ENCODE results near the gene VDR. TPM values are rescaled to one million over a fixed set of nuclear protein-coding genes. Genes with fewer than 3 reads are reported as not detected.

The VDR gene
- total RNA-seq, 1 experiment from 2014 or later: 9.5 TPM

DNA sequence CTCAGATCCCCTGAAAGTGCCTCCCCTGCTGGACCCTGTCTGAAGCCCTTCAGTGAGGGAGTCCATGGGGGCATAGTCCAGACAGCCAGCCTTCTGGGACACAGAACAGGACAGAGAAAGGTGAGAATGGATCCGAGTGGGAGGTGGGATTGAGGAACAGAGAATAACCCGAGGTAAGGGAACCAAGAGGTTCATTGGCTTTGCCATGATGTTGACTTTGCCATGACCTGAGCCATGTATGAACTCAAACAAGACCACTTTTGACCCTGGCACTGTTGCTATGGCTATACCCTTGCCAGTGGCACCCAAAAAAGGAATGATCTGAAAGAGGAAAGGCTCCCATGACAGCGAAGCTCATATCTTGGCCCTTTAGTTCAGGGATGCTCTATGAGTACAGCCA, 22.6 kb upstream of the VDR start:
- Histone ChIP-seq H3K4me3 (replicated peaks in 1 of 2; ENCODE audit: low read depth in 1 of 2, low read length in 2 of 2) (no peak overlapping the region), H3K9ac (ENCODE audit: low read length) (no peak overlapping the region), H3K4me2 (ENCODE audit: low read length) (no peak overlapping the region), H2AFZ (ENCODE audit: low read depth, low read length, poor library complexity, severe bottlenecking) (no peak overlapping the region), H3K9me2 (ENCODE audit: insufficient read depth) (no peaks in the 10 kb centered on the region), H4K20me1 (ENCODE audit: insufficient read depth) (no peaks in the 10 kb centered on the region), H3K4me1 (ENCODE audit: control insufficient read depth in 1 of 2, insufficient read depth in 2 of 2, low read length in 2 of 2) (no peaks in the 10 kb centered on the region), H3K27me3 (ENCODE audit: insufficient read depth, low read length) (peaks cover 5% of the 10 kb centered on the region; the same call in 1 of the 2 replicates), H3K9me3 (ENCODE audit: control insufficient read depth in 1 of 2, insufficient read depth in 1 of 2, low read depth in 1 of 2, low read length in 2 of 2) (no peaks in the 10 kb centered on the region), H3K79me2 (ENCODE audit: insufficient read depth, low read length) (no peaks in the 10 kb centered on the region), H3K36me3 (ENCODE audit: control insufficient read depth in 1 of 2, insufficient read depth in 2 of 2, low read length in 2 of 2) (no peaks in the 10 kb centered on the region), H3K27ac (ENCODE audit: low read depth, low read length) (no peak overlapping the region)
- BruUV-seq (replicated peaks): no TSS peak
- TF ChIP-seq FOSL1 (IDR thresholded peaks at IDR 0.05; ENCODE audit: low read depth) (no peak), POLR2AphosphoS5 (IDR thresholded peaks at IDR 0.05; ENCODE audit: low read depth, low read length) (no peak), EZH2 (IDR thresholded peaks at IDR 0.05) (no peak), SP1 (IDR thresholded peaks at IDR 0.05; ENCODE audit: low read depth) (no peak), CBX3 (IDR thresholded peaks at IDR 0.05; ENCODE audit: low read depth) (no peak), TCF7L2 (IDR thresholded peaks at IDR 0.05; ENCODE audit: borderline replicate concordance, extremely low read depth, insufficient read depth, insufficient read length) (no peak), EZH2phosphoT487 (IDR thresholded peaks at IDR 0.05; ENCODE audit: borderline replicate concordance) (no peak), SRF (IDR thresholded peaks at IDR 0.05; ENCODE audit: low read depth) (no peak), CEBPB (IDR thresholded peaks at IDR 0.05; ENCODE audit: low read depth) (no peak), EGR1 (IDR thresholded peaks at IDR 0.05; ENCODE audit: low read depth) (no peak), SIN3A (IDR thresholded peaks at IDR 0.05; ENCODE audit: low read depth) (no peak), RAD21 (IDR thresholded peaks at IDR 0.05; ENCODE audit: low read depth) (no peak), ZFX (IDR thresholded peaks at IDR 0.05) (no peak)
- TF ChIP-seq, protein P1, sequence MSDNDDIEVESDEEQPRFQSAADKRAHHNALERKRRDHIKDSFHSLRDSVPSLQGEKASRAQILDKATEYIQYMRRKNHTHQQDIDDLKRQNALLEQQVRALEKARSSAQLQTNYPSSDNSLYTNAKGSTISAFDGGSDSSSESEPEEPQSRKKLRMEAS (IDR thresholded peaks at IDR 0.05): no peak
- TF ChIP-seq, protein P2, sequence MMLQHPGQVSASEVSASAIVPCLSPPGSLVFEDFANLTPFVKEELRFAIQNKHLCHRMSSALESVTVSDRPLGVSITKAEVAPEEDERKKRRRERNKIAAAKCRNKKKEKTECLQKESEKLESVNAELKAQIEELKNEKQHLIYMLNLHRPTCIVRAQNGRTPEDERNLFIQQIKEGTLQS (IDR thresholded peaks at IDR 0.05): no peak
- TF ChIP-seq, protein P3, sequence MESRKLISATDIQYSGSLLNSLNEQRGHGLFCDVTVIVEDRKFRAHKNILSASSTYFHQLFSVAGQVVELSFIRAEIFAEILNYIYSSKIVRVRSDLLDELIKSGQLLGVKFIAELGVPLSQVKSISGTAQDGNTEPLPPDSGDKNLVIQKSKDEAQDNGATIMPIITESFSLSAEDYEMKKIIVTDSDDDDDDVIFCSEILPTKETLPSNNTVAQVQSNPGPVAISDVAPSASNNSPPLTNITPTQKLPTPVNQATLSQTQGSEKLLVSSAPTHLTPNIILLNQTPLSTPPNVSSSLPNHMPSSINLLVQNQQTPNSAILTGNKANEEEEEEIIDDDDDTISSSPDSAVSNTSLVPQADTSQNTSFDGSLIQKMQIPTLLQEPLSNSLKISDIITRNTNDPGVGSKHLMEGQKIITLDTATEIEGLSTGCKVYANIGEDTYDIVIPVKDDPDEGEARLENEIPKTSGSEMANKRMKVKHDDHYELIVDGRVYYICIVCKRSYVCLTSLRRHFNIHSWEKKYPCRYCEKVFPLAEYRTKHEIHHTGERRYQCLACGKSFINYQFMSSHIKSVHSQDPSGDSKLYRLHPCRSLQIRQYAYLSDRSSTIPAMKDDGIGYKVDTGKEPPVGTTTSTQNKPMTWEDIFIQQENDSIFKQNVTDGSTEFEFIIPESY (IDR thresholded peaks at IDR 0.05; ENCODE audit: extremely low read depth, insufficient replicate concordance, low read length): no peak
- TF ChIP-seq, protein P4, sequence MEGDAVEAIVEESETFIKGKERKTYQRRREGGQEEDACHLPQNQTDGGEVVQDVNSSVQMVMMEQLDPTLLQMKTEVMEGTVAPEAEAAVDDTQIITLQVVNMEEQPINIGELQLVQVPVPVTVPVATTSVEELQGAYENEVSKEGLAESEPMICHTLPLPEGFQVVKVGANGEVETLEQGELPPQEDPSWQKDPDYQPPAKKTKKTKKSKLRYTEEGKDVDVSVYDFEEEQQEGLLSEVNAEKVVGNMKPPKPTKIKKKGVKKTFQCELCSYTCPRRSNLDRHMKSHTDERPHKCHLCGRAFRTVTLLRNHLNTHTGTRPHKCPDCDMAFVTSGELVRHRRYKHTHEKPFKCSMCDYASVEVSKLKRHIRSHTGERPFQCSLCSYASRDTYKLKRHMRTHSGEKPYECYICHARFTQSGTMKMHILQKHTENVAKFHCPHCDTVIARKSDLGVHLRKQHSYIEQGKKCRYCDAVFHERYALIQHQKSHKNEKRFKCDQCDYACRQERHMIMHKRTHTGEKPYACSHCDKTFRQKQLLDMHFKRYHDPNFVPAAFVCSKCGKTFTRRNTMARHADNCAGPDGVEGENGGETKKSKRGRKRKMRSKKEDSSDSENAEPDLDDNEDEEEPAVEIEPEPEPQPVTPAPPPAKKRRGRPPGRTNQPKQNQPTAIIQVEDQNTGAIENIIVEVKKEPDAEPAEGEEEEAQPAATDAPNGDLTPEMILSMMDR (IDR thresholded peaks at IDR 0.05 in 2 of 3, conservative IDR thresholded peaks at IDR 0.05 in 1 of 3; ENCODE audit: borderline replicate concordance in 1 of 3, insufficient read depth in 1 of 3, low read depth in 2 of 3, low read length in 2 of 3): no peak
- TF ChIP-seq, protein P5, sequence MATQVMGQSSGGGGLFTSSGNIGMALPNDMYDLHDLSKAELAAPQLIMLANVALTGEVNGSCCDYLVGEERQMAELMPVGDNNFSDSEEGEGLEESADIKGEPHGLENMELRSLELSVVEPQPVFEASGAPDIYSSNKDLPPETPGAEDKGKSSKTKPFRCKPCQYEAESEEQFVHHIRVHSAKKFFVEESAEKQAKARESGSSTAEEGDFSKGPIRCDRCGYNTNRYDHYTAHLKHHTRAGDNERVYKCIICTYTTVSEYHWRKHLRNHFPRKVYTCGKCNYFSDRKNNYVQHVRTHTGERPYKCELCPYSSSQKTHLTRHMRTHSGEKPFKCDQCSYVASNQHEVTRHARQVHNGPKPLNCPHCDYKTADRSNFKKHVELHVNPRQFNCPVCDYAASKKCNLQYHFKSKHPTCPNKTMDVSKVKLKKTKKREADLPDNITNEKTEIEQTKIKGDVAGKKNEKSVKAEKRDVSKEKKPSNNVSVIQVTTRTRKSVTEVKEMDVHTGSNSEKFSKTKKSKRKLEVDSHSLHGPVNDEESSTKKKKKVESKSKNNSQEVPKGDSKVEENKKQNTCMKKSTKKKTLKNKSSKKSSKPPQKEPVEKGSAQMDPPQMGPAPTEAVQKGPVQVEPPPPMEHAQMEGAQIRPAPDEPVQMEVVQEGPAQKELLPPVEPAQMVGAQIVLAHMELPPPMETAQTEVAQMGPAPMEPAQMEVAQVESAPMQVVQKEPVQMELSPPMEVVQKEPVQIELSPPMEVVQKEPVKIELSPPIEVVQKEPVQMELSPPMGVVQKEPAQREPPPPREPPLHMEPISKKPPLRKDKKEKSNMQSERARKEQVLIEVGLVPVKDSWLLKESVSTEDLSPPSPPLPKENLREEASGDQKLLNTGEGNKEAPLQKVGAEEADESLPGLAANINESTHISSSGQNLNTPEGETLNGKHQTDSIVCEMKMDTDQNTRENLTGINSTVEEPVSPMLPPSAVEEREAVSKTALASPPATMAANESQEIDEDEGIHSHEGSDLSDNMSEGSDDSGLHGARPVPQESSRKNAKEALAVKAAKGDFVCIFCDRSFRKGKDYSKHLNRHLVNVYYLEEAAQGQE (IDR thresholded peaks at IDR 0.05; ENCODE audit: low read depth): no peak
- DNase-seq (ENCODE audit: low read depth, low spot score) (no peak), ATAC-seq (no peak)
- POLR2A ChIA-PET: interaction anchor here (1.3 kb wide), 1 partner anchor 22 kb away, joined by 3 read pairs; the partner anchor contains the start of gene VDR
- RAD21 ChIA-PET (ENCODE audit: low non-redundant PET in 1 of 2, low total read pairs in 2 of 2, uncharacterized antibody in 2 of 2, unreplicated experiment in 2 of 2): interaction anchor here in 1 of 2 experiments (0.6 kb wide), 1 partner anchor 294 kb away, joined by 4 read pairs; no protein-coding TSS in a partner anchor
- CTCF ChIA-PET: interaction anchor here (1.3 kb wide), 1 partner anchor 22 kb away, joined by 3 read pairs; no protein-coding TSS in a partner anchor
- intact Hi-C loops (cut with micrococcal nuclease): no loop called here

Measured in HCT116 (cell line).